HG02973 (cell line): ENCODE results near the gene MYMK.

Experiments
- ATAC-seq: cut with Tn5 transposase; IDR thresholded peaks from one replicate; pipeline ENCODE4 v1.9.1; 2021; ENCODE audit warnings: moderate library complexity; ENCODE audit not compliant: unreplicated experiment

The MYMK gene

DNA sequence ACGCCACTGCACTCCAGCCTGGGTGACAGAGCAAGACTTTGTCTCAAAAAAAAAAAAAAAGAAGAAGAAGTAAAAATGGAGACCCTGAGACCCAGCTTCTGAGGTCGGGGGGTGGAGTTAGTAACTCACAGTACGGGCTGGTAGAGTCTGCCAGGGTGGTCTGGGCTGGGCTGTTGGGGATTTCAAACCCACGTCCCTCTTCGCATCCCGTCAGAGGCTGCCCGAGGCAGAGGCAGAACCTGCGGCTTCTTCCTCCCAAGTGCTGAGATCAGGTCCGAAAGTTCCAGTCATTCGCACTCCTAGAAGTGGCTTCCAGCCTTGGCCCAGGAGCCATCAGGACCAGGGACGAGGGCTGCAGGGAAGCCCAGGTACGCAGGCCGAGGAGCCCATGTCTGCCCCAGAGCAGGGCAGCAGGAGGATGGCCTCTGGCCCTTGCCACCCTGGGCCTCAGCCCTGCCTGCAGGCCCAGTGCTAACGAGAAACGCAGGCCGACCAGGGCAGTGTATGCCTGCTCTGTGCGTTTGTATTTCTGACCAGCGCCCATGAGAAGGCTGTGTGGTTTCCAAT, 36.0 kb downstream of the MYMK start:
- ATAC-seq, result no peak

DNA sequence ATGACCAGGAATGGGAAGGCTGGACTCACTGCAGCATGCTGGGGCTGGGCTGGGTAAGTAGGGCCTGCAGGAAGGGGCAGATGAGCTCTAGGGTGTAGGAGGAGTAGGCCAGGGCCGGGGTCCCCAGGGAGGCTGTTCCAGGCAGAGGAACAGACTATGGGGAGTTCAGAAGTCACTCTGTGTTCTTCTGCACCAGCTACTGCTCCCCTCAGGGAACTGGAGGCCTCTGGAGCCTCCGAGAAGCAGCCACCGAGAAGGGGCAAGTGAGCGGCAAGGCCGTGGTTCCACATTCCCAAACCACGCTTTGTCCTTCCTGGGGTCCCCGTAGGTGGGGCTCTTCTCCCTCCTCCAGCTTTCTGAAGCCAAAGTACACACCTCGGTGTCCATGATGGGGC, 37.4 kb downstream of the MYMK start:
- no peak for ATAC-seq

DNA sequence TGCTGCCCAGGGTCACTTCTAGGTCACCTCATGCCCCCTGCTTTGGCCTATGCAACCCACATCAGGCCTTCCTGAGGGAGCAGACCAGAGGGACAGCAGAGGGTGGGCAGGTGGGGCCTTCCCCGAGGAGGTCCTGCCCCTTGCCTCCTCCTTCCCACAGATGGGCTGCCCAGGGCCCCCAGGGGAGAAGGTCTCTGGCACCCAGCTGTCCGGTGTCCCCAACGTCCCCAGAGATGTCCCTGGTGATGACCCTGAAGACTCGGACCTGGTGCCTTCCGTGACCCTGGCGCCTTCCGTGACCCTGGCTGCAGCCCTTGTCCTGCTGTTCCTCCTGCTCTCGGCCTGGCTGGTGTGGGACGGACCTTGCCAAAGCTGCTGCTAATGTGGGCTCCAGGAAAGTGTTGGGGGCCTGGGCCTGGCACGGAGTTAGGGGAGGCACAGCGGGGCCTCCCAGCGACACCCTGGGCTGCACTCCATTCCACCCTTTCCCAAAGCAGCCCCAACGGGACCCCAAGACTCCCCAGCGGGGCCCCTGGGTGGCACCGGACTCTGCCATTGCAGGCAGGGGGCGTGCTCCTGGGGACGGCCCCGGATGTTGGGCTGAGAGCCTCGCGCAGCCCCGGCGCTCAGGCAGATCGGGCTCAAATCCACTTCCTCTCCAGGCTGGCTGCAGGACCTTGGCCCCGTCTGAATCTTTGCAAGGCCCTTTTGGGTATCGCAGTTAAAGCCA, 39.1 kb downstream of the MYMK start:
- no peak for ATAC-seq

DNA sequence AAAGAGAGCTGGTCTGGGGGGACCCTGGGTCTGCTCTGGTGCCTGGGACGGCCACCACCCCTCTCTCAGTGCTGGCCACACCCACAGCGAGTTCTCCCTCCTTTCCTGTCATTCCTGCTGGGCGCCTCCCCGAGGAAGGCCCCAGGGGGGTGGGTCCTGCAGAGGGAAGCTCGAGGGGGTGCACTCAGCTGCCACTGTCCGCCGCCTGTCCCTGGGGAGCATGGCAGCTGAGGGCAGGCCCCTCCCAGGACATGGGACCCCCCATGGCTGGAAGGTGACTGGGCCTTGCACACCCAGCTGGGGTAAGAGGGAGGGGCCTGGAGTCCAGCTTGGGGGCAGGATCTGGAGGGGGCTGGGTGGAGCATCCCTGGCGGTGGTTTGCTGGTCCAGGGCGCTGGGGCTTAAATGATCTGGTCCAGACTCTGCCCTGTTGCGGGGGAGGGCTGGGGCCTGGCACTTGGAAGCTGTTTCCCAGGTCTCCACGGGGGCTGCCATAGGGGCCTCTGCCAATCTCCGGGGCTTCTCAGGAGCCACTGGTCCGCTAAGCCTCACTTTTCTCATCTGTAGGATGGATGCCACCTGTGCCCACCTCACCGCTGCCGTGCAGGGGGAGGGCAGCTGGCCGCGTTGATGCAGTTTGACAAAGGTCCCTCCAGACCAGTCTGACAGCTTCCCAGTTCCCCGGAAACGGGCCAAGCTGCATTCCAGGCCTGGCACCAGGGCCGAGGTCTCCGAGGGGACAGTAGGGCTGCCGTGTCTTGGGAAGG, 39.9 kb downstream of the MYMK start:
- ATAC-seq, result no peak

DNA sequence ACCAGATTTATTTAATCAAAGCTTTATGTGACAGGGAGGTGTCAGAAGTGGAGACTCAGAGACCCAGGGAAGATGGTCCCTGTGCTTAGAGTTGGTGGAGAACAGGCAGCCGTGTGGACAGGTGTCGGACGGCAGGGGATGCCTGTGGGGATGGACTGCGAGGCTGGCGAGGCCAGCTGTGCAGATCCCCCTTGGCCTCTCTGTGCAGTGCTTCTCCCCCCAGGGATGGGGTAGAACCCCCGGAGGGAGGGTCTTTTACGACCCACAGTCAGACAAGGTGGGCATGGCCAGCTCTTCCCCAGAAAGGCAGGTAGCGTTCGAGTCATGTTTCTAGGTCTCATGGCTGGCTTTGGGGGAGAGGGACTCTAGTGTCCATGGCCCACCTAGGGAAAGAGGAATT, 41.1 kb downstream of the MYMK start:
- no peak for ATAC-seq

DNA sequence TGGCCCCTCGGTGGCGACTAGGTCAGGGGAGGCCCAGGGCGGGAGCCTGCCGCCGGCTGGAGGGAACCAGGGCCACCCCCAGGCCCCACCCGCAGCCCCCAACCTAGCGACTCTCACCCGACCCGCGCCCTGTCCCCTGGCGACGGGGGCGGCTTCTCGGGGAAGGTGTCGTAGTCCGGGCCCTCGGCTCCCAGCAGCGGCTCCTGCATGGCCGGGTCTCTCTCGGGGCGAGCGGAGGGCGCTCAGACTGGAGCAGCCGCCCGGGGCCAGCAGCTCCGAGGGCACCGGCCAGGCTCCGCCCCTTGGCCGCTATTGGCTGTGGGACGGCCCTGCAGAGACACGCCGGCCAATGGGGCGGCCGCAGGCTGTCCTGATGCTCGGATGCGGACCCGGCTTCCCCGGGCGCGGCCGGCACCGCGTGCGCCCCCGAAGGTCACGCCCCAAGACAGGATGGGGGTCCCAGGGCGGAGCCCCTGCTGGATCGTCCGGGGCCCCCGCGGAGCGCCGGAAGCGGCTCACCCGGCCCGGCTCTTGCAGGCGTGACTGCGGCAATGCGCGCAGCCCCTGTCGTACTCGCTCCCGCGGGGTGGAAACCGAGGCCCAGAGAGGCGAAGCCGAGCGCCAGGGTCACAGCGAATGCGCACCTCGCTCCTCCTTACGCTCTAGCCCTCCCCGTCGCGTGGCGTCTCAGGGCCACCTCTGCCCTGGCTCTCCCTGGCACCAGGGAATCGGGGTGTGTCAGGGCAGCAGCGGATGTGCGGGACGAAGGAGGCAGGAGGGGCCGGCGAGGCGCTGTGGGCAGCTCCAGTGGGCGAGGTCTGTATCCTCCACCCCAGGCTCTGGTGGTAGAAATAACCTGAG, 45.7 kb downstream of the MYMK start, which contains the start of gene SLC2A6:
TSS of gene SLC2A6 (minus strand) at position 249 of the 861 bp plus-strand sequence. CDS start at position 209, 40 bp downstream.
- peak; percentile 83 for ATAC-seq

DNA sequence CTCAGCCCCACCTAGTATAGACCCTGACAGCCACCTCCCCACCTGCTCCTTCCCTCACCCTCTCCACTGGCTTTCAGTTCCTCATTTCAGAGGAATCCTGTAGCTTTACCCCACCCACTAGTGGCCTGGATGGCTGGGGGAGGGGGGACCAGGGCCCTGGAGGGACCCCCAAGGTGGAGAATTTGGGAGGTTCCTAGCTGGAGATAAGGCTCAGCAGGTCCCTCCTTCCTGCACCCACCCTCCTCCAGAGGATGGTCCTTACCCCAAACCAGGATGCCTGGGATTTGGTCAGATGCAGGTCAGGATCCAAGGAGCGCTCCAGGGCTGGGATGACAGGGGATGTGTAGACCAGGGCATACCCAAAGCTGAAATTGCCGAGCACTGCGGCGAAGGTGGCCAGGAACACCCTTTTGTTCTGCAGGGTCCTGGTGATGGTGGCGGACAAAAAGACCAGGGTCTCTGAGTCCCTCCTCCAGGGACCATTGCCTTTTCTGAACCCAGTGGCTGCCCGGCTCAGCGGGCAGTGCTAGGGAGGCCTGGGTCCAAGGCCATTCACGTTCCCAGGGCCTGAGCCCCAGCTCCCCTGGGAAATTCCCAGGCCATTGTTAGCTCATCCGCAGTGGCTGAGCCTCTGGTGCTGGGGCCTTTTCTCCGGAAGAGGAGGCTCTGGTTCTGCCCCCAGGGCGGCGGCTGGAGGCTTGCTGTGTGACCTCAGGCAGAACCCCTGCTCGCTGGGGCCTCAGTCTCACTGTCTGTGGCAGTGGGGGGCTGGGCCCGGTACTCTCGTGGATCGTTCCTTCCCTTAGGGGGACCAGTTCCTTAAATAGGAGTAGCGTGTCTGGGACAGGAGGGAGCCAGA, 46.5 kb downstream of the MYMK start:
- peak; percentile 29 for ATAC-seq

DNA sequence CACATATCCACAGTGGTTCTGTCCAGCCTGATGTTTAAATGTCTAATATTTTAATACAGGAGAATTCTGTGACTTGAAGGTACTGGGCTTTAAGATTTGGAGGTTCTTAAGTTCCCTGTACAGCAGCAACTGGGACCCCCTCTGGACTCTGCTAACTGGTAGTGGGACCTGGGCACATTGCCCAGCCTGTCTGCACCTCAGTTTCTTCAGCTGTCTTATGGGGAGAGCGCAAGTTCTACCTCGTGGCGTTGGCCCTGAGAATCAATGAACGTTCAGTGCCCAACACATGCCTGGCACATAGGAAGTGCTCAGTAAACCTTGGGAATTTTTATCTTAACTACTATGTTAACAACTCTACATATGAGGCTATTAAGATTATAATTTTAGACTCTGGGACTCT, 47.3 kb downstream of the MYMK start:
- no peak for ATAC-seq

DNA sequence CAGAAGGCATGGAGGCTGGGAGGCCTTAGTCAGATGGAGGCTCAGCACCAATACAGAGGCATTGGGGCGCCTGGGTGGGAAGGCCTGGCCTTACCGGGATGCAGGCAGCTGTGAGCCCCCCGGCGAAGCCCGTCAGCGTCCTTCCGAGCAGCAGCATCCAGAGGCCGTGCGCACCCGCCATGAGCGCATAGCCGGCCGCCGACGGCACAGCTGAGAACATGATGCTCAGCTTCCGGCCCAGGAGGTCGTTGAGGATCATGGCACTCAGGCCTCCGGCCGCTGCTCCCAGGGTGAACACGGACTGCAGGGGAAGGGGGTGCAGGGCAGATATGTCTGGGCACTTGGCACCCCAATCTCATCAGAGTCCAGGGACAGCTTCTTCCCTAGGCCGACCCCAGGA, 47.8 kb downstream of the MYMK start:
- ATAC-seq, result no peak

DNA sequence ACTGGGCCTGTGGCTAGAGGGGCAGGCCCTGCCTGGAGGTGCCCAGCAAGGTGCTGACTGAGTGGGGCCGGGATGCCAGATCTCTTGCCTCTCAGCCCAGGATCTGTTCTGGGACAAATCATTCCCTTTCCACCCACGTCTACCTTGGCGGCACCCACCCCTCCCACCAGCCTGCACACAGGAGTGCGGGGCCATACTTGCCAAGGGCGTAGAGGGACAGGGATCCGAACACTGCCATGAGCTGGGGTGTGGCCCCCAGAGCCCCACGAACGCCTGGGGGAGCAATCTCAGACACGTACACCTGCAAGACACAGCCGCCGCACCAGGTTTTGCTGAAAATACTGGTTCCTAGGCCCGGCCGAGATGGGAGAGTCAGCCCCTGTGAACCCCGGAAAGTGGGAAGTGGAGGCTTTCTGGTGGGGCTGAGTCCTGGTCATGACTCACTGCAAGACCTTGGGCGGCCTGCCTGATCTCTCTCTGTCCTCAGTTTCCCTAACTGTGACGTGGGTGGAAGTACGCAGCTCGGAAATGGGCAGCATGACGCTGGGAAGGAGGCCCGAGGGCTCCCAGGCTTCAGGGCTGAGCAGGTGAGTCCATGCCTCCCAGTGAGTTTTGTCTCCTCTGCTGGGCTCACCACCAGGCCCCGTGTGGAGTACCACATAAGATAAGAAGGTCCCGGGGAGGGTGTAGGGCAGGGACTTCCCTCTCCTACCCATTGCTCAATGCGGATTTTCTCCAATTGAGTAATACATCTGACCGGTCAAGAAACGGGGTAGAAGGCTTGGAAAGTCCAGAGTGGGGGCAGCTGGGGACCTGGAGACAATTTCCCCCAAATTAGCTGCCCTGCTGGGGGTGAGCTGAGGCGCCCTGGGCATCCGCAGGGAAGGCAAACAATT, 48.5 kb downstream of the MYMK start:
- no peak for ATAC-seq

DNA sequence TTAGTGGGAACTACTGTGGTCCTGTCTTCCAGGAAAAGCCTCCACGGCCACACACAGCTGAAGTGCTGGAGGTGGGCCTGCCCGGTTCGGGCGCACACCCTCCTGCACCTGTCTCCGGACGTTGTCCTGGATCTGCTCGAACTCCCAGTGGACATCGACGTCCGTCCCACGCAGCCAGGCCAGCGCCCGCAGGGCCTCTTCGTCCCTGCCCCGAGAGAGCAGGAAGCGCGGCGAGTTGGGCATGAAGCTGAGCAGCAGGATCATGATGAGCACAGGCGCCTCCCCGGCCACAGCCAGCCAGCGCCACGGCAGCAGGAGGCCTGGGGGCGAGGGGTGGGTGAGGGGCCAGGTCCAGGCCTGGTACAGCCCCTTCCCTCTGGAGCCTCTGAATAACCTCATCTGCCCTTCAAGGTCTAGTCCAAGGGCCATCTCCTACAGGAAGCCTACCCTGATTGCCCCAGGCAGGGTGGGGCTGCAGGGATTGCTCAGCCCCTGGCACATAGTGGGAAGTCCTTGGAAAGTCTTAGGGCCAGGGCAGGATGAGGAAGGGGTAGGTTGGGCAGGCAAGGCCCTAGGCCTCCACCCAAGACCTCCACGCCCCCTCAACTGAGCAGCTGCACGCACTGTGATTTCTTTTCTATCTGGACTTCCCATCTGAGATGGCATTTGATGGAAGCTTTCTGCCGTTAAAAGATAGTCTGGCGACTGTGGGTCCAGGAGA, 49.3 kb downstream of the MYMK start:
- no peak for ATAC-seq

DNA sequence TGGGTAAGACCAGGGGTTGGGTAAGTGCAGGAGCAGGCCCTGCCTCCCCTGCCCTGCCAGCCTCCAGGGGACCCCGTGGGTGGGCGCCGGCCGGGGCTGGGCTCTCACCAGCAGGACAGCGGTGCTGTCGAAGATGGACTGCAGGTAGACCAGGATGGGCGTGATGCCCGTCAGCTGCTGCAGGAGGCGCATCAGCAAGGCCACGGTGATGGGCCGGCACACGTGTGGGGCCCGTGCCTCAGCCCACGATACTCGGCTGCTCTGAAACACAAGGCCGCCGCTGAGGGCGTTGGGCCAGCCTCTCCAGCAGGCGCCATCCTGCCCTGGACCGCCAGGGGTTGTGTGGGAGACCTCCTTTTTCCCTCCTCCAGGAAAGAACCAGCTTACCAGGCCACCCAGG, 49.9 kb downstream of the MYMK start:
- no peak for ATAC-seq

DNA sequence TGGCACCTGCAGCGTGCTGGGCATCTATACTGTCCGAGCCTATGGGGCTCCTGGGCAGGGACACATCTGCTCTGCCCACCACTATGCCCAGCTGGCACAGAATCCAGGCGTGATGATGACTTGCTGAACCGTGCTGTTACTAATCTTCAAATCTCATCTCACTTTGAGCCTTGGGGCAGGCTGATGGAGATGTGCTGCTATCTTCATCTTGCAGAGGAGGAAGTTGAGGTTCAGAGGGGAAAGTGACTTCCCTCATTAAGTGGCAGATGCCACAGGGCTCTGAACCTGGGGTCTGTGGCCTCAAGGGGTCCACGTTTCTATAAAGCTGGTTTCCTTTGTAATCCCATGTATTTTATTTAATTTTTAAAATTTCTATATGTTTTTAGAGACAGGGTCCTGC, 50.5 kb downstream of the MYMK start:
- ATAC-seq, result no peak

DNA sequence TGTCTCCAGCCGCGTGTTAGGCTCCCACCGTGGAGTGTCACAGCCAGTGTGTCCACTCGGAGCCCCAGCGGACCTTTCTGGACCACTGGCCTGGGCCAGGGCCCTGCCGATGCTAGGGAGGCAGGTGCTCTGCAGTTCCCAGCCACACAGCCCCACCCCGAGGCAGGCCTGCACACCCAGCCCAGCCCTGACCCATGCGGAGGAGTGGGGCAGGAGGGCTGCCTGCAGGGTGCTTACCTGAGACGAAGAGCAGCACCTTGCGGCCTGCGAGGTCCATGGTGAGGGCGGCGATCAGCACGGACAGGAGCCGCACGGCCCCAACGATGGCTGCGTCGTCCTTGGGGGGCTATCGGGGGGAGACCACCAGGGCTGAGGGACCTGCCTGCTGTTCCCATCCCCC, 51.0 kb downstream of the MYMK start:
- ATAC-seq, result no peak

DNA sequence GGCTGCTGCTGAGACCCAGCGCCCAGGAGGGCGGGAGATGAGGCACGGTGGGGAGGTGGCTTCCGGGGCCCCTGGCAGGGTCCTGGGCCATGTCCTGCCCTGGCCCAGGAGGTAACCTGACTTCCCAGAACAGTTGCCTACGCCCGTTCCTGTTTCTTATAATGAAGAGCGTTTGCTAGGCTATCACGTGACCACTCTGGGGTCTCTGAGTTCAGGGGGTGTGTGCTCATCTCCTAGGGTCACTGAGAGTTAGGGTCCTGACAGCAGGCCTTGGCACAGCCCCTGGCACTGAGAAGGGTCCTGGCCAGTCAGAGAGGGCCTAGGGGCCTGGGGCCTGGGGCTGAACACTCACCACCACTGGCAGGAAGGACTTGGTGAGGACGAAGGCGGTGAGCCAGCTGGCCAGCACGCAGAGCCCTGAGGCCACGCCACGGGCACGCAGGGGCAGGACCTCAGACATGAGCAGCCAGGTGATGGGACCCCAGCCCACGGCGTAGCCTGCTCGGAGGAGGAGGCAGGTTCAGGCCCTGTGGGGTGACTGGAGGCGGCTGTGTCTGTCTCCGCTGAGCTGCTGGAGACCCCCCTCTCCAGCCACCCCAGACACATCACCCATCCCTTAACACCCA, 51.9 kb downstream of the MYMK start:
- no peak for ATAC-seq

DNA sequence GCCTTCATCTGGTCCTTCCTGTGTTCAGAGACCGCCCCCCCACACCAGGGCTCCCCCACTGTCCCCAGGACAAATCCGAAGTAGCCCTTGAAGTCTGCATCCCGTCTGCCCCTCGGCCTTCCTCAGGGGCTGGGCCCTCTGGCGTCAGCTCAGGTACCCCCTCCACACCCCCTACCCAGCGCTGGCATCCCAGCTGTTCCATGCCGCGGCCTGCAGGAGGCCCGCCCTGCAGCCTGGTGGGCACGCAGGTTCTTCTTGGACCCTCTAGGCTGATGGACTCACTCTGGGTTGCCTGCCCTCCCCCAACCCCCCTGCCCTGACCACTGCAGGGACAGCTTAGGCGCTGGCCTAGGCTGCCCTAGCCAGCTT, 52.5 kb downstream of the MYMK start:
- no peak for ATAC-seq

DNA sequence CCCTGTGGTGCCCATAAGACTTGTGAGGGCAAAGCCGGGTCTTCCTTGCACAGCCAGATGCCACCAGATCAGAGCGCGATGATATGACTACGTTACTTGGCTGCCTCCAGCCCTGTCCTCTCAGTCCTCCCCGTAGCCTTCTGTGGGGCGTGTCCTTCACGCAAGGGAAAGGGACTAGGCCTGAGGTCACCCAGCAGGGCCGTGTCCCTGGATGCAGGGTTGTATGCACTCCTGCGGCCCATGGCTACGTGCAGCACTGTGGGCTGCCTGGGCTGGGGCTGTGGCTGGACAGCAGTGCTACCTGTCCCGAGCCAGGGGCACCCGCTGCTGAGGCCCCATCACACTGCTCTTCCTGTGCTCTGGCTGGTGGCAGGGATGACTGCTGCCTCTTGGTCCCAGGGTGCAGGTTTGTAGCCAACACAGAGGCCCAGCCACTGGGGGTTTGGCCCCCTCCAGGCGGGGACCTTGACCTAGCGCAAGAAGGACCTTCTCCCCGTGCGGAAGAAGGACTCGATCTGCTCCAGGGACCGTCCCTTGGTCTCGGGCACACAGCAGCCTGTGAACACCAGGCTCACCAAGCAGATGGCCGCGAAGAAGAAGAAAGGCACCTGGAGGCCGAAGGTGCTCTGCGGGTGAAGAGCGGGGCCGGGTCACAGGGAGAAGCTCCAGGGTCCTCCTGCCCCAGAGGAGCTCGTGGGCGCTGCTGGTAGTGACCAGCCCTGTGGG, 53.0 kb downstream of the MYMK start:
- no peak for ATAC-seq

DNA sequence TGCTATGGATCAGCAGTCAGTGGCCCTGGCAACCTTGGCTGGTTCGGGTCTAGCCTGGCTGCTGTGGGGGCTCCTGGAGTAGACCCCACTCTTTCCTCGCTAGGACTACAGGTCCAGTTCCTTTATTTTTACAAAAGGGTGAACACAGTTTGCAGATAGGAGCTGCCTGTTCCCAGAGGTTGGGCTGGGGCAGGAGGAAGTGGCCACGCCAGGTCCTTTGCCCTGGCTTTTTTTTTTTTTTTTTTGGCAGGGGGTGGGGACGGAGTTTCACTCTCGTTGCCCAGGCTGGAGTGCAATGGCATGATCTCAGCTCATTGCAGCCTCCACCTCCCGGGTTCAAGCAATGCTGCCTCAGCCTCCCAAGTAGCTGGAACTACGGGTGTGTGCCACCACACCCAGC, 53.8 kb downstream of the MYMK start:
- no peak for ATAC-seq
